ENCODE measurements around the gene TMEM132C. TPM values are rescaled to one million over a fixed set of nuclear protein-coding genes. Genes with fewer than 3 reads are reported as not detected.

TMEM132C gene
- total and polyA plus RNA-seq, 2 of the 8 experiments (the other 6 are each of a cell fraction or from before 2014, with no cell fraction given), result 0.23 to 0.76 TPM

DNA sequence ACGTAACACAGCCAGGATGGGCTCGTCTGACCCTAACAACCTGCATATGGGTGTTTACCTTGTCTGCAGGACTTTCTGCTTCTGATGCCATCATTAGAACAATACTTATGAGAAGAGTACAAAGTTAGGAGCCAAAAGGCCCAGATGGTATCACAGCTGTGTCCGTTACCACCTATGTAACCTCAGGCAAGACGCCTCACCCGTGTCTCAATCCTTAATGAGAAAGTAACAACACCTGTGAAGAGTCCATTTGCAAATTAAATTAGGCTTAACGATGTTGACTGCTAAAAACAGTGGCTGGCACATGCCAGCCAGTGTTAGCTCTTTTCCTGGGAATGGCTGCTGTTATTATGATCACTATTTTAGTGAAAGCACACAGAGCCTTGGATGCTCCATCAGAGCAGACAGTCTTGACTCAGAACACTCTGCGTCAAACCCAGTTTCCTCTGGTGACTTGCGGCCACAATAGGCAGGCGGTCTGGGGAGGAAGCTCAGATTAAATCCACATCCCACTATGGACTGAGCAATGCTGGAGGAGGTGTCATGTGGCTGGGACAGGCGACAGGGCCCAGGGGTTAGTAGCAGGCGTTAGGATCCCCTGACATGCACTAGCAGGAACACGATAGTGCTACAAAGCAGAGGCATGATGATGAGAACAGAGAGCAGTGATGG is 431.5 kb downstream of the TMEM132C start:
- H2BK20ac ChIP-seq (ENCODE audit: low read length), result no peak overlapping the region
- H2BK120ac ChIP-seq (replicated peaks; ENCODE audit: low read depth, low read length), result no peak overlapping the region
- no peaks in the 10 kb centered on the region for H3K79me1 ChIP-seq (ENCODE audit: low read depth, low read length)
- no peak overlapping the region for H3K18ac ChIP-seq (ENCODE audit: extremely low read depth, low read length)
- ChIA-PET POLR2A (ENCODE audit: partially characterized antibody) (no interaction called here), CTCF (ENCODE audit: partially characterized antibody) (interaction anchor here (0.7 kb wide), 1 partner anchor 84 kb away, joined by 3 read pairs; no protein-coding TSS in a partner anchor)
- H3K27ac ChIP-seq (ENCODE audit: low read depth, low read length), result no peak overlapping the region
- FAIRE-seq (no peak), DNase-seq (ENCODE audit: low read depth in 1 of 2, low spot score in 2 of 2) (no peak)
- no peak overlapping the region for H2AFZ ChIP-seq (ENCODE audit: low read length)
- no peak overlapping the region for H3K14ac ChIP-seq (ENCODE audit: insufficient read length)
- peaks cover 0 to 3% (median under 1%) of the 10 kb centered on the region in 4 experiments; a peak in 2 of 7 replicates for H3K4me1 ChIP-seq (replicated peaks in 1 of 4; ENCODE audit: control insufficient read depth in 3 of 4, insufficient read depth in 4 of 4, low read length in 3 of 4)
- no peak overlapping the region for H3K9ac ChIP-seq (replicated peaks in 1 of 4; ENCODE audit: extremely low read depth in 1 of 4, low read depth in 3 of 4, low read length in 3 of 4)
- no peak overlapping the region for H2AK5ac ChIP-seq (ENCODE audit: low read depth, low read length)
- H3K4me3 ChIP-seq (ENCODE audit: extremely low read depth in 1 of 4, insufficient read depth in 2 of 4, low read depth in 3 of 4, low read length in 4 of 4), result no peak overlapping the region
- H4K91ac ChIP-seq (replicated peaks; ENCODE audit: insufficient read length, low read length), result no peak overlapping the region
- WGBS, 2 experiments (ENCODE audit: extremely low coverage in 1 of 2, insufficient coverage in 1 of 2, insufficient read length in 1 of 2, insufficient replicate concordance in 2 of 2, low coverage in 1 of 2, low lambda C conversion rate in 2 of 2, missing lambda C conversion rate in 1 of 2), result 87% methylated on average over 12 of the region's 12 CpGs; no CpG with 5 or more reads in 1 of the 2 experiments
- no peaks in the 10 kb centered on the region for H3K36me3 ChIP-seq (ENCODE audit: control insufficient read depth in 2 of 4, insufficient read depth in 4 of 4, low read length in 3 of 4)
- no peaks in the 10 kb centered on the region; a peak in 2 of 7 replicates for H3K27me3 ChIP-seq (replicated peaks in 1 of 4; ENCODE audit: control insufficient read depth in 3 of 4, extremely low read depth in 1 of 4, insufficient read depth in 3 of 4, low read length in 3 of 4)
- H3K79me2 ChIP-seq (ENCODE audit: control insufficient read depth in 1 of 2, insufficient read depth in 2 of 2, low read length in 2 of 2), result no peaks in the 10 kb centered on the region
- no peak overlapping the region for H3K4ac ChIP-seq (replicated peaks; ENCODE audit: insufficient read length, low read depth, low read length)
- H3K23me2 ChIP-seq (ENCODE audit: low read depth, low read length), result no peaks in the 10 kb centered on the region; the same call in 1 of the 2 replicates
- no peak overlapping the region for H2BK15ac ChIP-seq (ENCODE audit: low read length)
- H4K20me1 ChIP-seq (replicated peaks in 1 of 2; ENCODE audit: control insufficient read depth in 1 of 2, insufficient read depth in 2 of 2, low read length in 2 of 2), result no peaks in the 10 kb centered on the region
- H3K23ac ChIP-seq (ENCODE audit: insufficient read length), result no peak overlapping the region
- H2BK12ac ChIP-seq (ENCODE audit: low read depth, low read length), result no peak overlapping the region
- H2BK5ac ChIP-seq (ENCODE audit: low read depth, low read length), result no peak overlapping the region
- H3K56ac ChIP-seq (replicated peaks; ENCODE audit: insufficient read length, low read depth, low read length), result no peak overlapping the region
- no peak overlapping the region for H4K8ac ChIP-seq (ENCODE audit: extremely low read depth, insufficient read depth, low read length)
- no peak overlapping the region for H3K4me2 ChIP-seq (ENCODE audit: insufficient read depth in 1 of 2, low read depth in 2 of 2, low read length in 2 of 2)
- no peaks in the 10 kb centered on the region; a peak in 1 of 4 replicates for H3K9me3 ChIP-seq (ENCODE audit: insufficient read depth in 2 of 2, low read depth in 1 of 2, low read length in 1 of 2)
- H4K5ac ChIP-seq (ENCODE audit: insufficient read length, low read depth, low read length), result no peak overlapping the region
- TF ChIP-seq NANOG (IDR thresholded peaks at IDR 0.05; ENCODE audit: insufficient read depth, low read depth, low read length, poor library complexity, severe bottlenecking) (no peak), CEBPB (IDR thresholded peaks at IDR 0.05; ENCODE audit: low read depth, low read length) (no peak), CBX5 (IDR thresholded peaks at IDR 0.05; ENCODE audit: low read depth, low read length) (no peak), RXRA (IDR thresholded peaks at IDR 0.05; ENCODE audit: insufficient read depth, low read depth, low read length) (no peak), EGR1 (IDR thresholded peaks at IDR 0.05; ENCODE audit: borderline replicate concordance, low read depth, low read length) (no peak), SAP30 (IDR thresholded peaks at IDR 0.05; ENCODE audit: insufficient read depth, insufficient replicate concordance, low read length) (no peak), TCF12 (IDR thresholded peaks at IDR 0.05; ENCODE audit: low read depth, low read length) (no peak), SIX5 (IDR thresholded peaks at IDR 0.05; ENCODE audit: low read depth, low read length) (no peak), KDM1A (IDR thresholded peaks at IDR 0.05; ENCODE audit: borderline replicate concordance, low read length) (no peak), POU5F1 (IDR thresholded peaks at IDR 0.05; ENCODE audit: low read depth, low read length) (no peak)
- TF ChIP-seq, protein P1, sequence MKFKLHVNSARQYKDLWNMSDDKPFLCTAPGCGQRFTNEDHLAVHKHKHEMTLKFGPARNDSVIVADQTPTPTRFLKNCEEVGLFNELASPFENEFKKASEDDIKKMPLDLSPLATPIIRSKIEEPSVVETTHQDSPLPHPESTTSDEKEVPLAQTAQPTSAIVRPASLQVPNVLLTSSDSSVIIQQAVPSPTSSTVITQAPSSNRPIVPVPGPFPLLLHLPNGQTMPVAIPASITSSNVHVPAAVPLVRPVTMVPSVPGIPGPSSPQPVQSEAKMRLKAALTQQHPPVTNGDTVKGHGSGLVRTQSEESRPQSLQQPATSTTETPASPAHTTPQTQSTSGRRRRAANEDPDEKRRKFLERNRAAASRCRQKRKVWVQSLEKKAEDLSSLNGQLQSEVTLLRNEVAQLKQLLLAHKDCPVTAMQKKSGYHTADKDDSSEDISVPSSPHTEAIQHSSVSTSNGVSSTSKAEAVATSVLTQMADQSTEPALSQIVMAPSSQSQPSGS (IDR thresholded peaks at IDR 0.05; ENCODE audit: low read length), result no peak
